Measurements from ENCODE around the gene FN3K. TPM values are rescaled to one million over a fixed set of nuclear protein-coding genes. Genes with fewer than 3 reads are reported as not detected.

The FN3K gene
- total and polyA plus RNA-seq, 2 of the 13 experiments (the other 11 are each of a cell fraction or from before 2014, with no cell fraction given): 3.5 to 12.2 TPM

DNA sequence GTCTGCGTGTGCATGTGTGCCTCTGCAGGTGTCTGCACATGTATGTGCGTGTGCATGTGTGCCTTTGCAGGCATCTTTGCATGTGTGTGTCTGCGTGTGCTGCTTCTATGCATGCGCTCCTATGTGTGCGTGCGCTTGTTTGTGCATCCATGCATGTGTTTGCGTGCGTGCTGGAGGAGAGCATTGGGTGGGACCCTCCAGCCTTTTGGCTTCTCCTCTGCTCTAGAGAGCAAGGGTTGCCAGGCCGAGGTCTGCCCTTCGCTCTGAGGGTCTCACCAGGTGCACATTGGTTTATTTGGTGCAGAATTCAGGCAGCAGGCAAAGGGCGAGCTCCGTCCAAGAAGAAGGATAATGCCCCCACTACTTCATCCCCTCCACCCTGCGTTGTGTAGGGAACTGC, 35.9 kb upstream of the FN3K start (continued):
- TF ChIP-seq ATF7-NPFF (CRISPR knock-in tag; IDR thresholded peaks at IDR 0.05; ENCODE audit: low read depth) (no peak), SMAD1 (CRISPR knock-in tag; IDR thresholded peaks at IDR 0.05; ENCODE audit: borderline replicate concordance, low read depth) (no peak), ZNF724P (CRISPR knock-in tag; IDR thresholded peaks at IDR 0.05; ENCODE audit: borderline replicate concordance) (0 out of 2 replicates have a peak, but pooled peaks have one; percentile 0)

DNA sequence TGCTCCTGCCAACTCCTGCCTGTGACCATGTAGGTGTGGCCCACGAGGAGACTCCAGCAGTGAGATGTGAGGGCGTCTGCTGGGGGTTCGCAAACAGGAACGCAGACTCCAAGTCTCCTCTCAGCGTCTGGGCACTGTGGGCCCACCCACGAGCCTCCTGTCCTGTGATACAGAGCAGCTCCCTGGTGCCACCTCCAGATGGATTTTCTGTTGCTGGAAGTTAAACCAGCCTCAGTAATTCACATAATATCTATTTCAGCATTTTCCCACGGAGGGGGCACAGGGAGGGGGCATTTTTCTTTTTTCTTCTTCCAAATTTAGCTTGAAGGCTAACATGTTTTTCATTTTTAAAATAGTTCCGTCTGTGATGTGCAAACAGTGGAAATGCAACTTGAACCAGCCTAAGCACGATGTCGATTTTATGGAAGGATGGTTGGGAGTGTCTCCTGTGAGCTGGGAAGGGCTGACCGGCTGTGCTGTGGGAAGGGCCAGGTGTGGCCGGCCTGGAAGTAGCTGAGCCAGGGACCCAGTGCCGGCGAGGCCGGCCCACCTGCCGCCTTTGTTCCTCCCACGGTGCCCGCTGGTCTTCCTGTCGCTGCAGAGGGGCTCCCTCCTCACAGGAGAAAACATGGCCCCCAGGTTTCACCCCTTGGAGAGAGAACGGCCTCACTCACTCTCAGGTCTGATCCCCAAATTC, 33.0 kb upstream of the FN3K start:
- WGBS (ENCODE audit: low lambda C conversion rate): 17% methylated on average over 17 of the region's 20 CpGs
- ChIA-PET CTCF (ENCODE audit: low intra/inter-chr PET ratio, low total read pairs) (no interaction called here), POLR2A (interaction anchor here (1.3 kb wide), 1 partner anchor 14 kb away, joined by 5 read pairs; the partner anchor contains the start of gene FN3KRP)
- Histone ChIP-seq H3K4me1 (ENCODE audit: insufficient read depth, low read length) (peaks cover 69% of the 10 kb centered on the region), H3K36me3 (replicated peaks in 1 of 2; ENCODE audit: control insufficient read depth in 1 of 2, insufficient read depth in 2 of 2, low read length in 2 of 2) (no peaks in the 10 kb centered on the region), H3K4me3 (replicated peaks in 1 of 3; ENCODE audit: insufficient read depth in 1 of 3, low read depth in 2 of 3, low read length in 3 of 3) (no peak overlapping the region), H4K20me1 (ENCODE audit: insufficient read depth, low read length) (no peaks in the 10 kb centered on the region), H3K9ac (ENCODE audit: insufficient read depth, low read depth, low read length) (no peak overlapping the region), H3K27ac (ENCODE audit: extremely low read length, insufficient read depth, low read length) (no peak overlapping the region), H2AFZ (ENCODE audit: low read length) (no peak overlapping the region), H3K4me2 (ENCODE audit: low read depth, low read length) (peak overlapping the region; percentile 21), H3K27me3 (ENCODE audit: control insufficient read depth in 1 of 2, insufficient read depth in 2 of 2, low read length in 2 of 2) (peaks cover 0 to 24% of the 10 kb centered on the region in 2 experiments; a peak in 2 of 5 replicates), H3K9me3 (ENCODE audit: low read length) (no peaks in the 10 kb centered on the region), H3K79me2 (ENCODE audit: insufficient read depth, low read length) (no peaks in the 10 kb centered on the region)
- no TSS peak for BruUV-seq (replicated peaks)
- no peak for ATAC-seq
- DNase-seq (ENCODE audit: low spot score): no peak
- in situ Hi-C loops (cut with HindIII; ENCODE audit: extremely low pct_ligation_motif_present, low pct_unique_long_range_greater_than_20kb) (no loop called here), intact Hi-C loops (cut with micrococcal nuclease; ENCODE audit: unreplicated experiment) (no loop called here)
- FAIRE-seq: no peak
- TF ChIP-seq HDAC1 (CRISPR knock-in tag; IDR thresholded peaks at IDR 0.05) (0 out of 2 replicates have a peak, but pooled peaks have one; percentile 19), TEAD3 (CRISPR knock-in tag; optimal IDR thresholded peaks at IDR 0.05; ENCODE audit: borderline replicate concordance) (no peak)
